Caco-2 (cell line): ENCODE measurements around the gene ZNF469. TPM values are rescaled to one million over a fixed set of nuclear protein-coding genes. Genes with fewer than 3 reads are reported as not detected.

Experiments
- BruUV-seq: library from RNA; stranded (reverse); fragments of 400-500 nt; replicated peaks from 2 replicates; lab custom pipeline; 2021; lab: Mats Ljungman, UMichigan
- CTCF ChIA-PET: fragments of 300-600 bp; sonication (Branson Sonifier 250); formaldehyde crosslinking; loops from one replicate; lab custom pipeline; 2022; ENCODE audit warnings: antibody characterized with exemption; lab: Charles Lee
- POLR2A ChIA-PET: fragments of 300-600 bp; sonication (Branson Sonifier 250); formaldehyde crosslinking; loops from one replicate; lab custom pipeline; 2022; ENCODE audit warnings: antibody characterized with exemption; lab: Charles Lee
- DNase-seq, 2 experiments: peaks; one replicate each; pipeline versions ENCODE4 v3.0.0 to v3.0.0-alpha.2; 2020 to 2022
- H3K27me3 ChIP-seq: replicated peaks from 2 replicates; pipeline ENCODE4 v1.6.0; 2011; ENCODE audit warnings: low read length; ENCODE audit not compliant: control insufficient read depth, insufficient read depth
- H3K36me3 ChIP-seq: 2 replicates; pipeline ENCODE4 v1.5.1; 2011; ENCODE audit warnings: low read length; ENCODE audit not compliant: control insufficient read depth, insufficient read depth
- H3K4me1 ChIP-seq: fragments of 250-450 bp; sonication (Bioruptor Pico); 2 replicates; pipeline ENCODE4 v1.5.1; 2020; ENCODE audit warnings: mild to moderate bottlenecking
- H3K4me3 ChIP-seq: 2 replicates; pipeline ENCODE4 v1.5.1; 2011; ENCODE audit warnings: low read depth, mild to moderate bottlenecking, control low read depth, low read length
- H3K9me3 ChIP-seq: fragments of 250-450 bp; sonication (Bioruptor Pico); 2 replicates; pipeline ENCODE4 v1.5.1; 2020; ENCODE audit warnings: mild to moderate bottlenecking, moderate library complexity
- H3K27ac Mint-ChIP-seq: one replicate; pipeline ENCODE4 v1.8.0; 2022; ENCODE audit warnings: mixed read lengths; ENCODE audit not compliant: unreplicated experiment
- H3K27me3 Mint-ChIP-seq: one replicate; pipeline ENCODE4 v1.8.0; 2022; ENCODE audit warnings: mixed read lengths; ENCODE audit not compliant: insufficient read depth, unreplicated experiment
- H3K36me3 Mint-ChIP-seq: one replicate; pipeline ENCODE4 v1.8.0; 2022; ENCODE audit warnings: mild to moderate bottlenecking, mixed read lengths; ENCODE audit not compliant: insufficient read depth, unreplicated experiment
- H3K4me1 Mint-ChIP-seq: one replicate; pipeline ENCODE4 v1.8.0; 2022; ENCODE audit warnings: low read depth, mixed read lengths; ENCODE audit not compliant: unreplicated experiment
- H3K4me3 Mint-ChIP-seq: one replicate; pipeline ENCODE4 v1.8.0; 2022; ENCODE audit warnings: mild to moderate bottlenecking, moderate library complexity, mixed read lengths; ENCODE audit not compliant: unreplicated experiment
- H3K9me3 Mint-ChIP-seq: one replicate; pipeline ENCODE4 v1.8.0; 2022; ENCODE audit warnings: mixed read lengths; ENCODE audit not compliant: unreplicated experiment
- CTCF ChIP-seq, 2 experiments: fragments of 200-600 bp in 1 of 2; IDR thresholded peaks; 1 replicate in 1 of 2; 2 replicates in 1 of 2; pipeline versions ENCODE4 v1.5.1 to v1.8.0; 2011 to 2022; ENCODE audit warnings: antibody characterized with exemption in 1 of 2, control low read depth in 1 of 2, inconsistent platforms in 1 of 2, low read depth in 1 of 2, low read length in 1 of 2, mild to moderate bottlenecking in 1 of 2, moderate library complexity in 1 of 2; ENCODE audit not compliant: insufficient read depth in 1 of 2, severe bottlenecking in 1 of 2, unreplicated experiment in 1 of 2
- intact Hi-C: fragments of 100-400 bp; cut with micrococcal nuclease; formaldehyde crosslinking; loops from one replicate; pipeline ENCODE4 v1.10.0; 2022; ENCODE audit not compliant: unreplicated experiment
- total RNA-seq: library from RNA; stranded (reverse); gene quantifications from 2 replicates; pipeline ENCODE4 v1.2.3, GENCODE V29; 2022

ZNF469 gene
- total RNA-seq, 1 experiment from 2014 or later = 0.07 TPM

GRCh38 chr16:88411951-88412576, 29.3 kb downstream of the ZNF469 start:
- no peaks in the 10 kb centered on the region for H3K4me1 Mint-ChIP-seq
- POLR2A ChIA-PET = no interaction called here
- no peaks in the 10 kb centered on the region for H3K4me1 ChIP-seq
- H3K9me3 Mint-ChIP-seq = no peaks in the 10 kb centered on the region
- intact Hi-C loops = no loop called here
- H3K27ac Mint-ChIP-seq = no peak overlapping the region
- no peak for TF ChIP-seq CTCF (IDR thresholded peaks at IDR 0.05; ENCODE audit: insufficient read depth in 1 of 2, low read depth in 1 of 2, low read length in 1 of 2, severe bottlenecking in 1 of 2, unreplicated experiment in 1 of 2)
- CTCF ChIA-PET = no interaction called here
- no peak overlapping the region for H3K4me3 ChIP-seq
- no peak overlapping the region for H3K4me3 Mint-ChIP-seq
- H3K36me3 ChIP-seq = no peaks in the 10 kb centered on the region
- no peak for DNase-seq
- H3K36me3 Mint-ChIP-seq = no peaks in the 10 kb centered on the region
- no peaks in the 10 kb centered on the region for H3K9me3 ChIP-seq
- no TSS peak for BruUV-seq
- H3K27me3 ChIP-seq = no peaks in the 10 kb centered on the region
- H3K27me3 Mint-ChIP-seq = no peaks in the 10 kb centered on the region

GRCh38 chr16:88412766-88413165, 30.0 kb downstream of the ZNF469 start:
- Histone ChIP-seq H3K4me1 (no peaks in the 10 kb centered on the region), H3K36me3 (no peaks in the 10 kb centered on the region), H3K4me3 (no peak overlapping the region), H3K9me3 (no peaks in the 10 kb centered on the region), H3K27me3 (no peaks in the 10 kb centered on the region)
- no peak for TF ChIP-seq CTCF (IDR thresholded peaks at IDR 0.05; ENCODE audit: insufficient read depth in 1 of 2, low read depth in 1 of 2, low read length in 1 of 2, severe bottlenecking in 1 of 2, unreplicated experiment in 1 of 2)
- no peaks in the 10 kb centered on the region for H3K36me3 Mint-ChIP-seq
- H3K4me3 Mint-ChIP-seq = no peak overlapping the region
- no peaks in the 10 kb centered on the region for H3K27me3 Mint-ChIP-seq
- H3K9me3 Mint-ChIP-seq = no peaks in the 10 kb centered on the region
- DNase-seq = no peak
- no peaks in the 10 kb centered on the region for H3K4me1 Mint-ChIP-seq
- no peak overlapping the region for H3K27ac Mint-ChIP-seq
- intact Hi-C loops = no loop called here
- CTCF ChIA-PET = no interaction called here
- POLR2A ChIA-PET = no interaction called here
- no TSS peak for BruUV-seq

GRCh38 chr16:88413231-88413630, 30.5 kb downstream of the ZNF469 start:
- H3K9me3 Mint-ChIP-seq = no peaks in the 10 kb centered on the region
- no peaks in the 10 kb centered on the region for H3K4me1 Mint-ChIP-seq
- Histone ChIP-seq H3K4me3 (no peak overlapping the region), H3K36me3 (no peaks in the 10 kb centered on the region), H3K9me3 (no peaks in the 10 kb centered on the region), H3K27me3 (no peaks in the 10 kb centered on the region), H3K4me1 (no peaks in the 10 kb centered on the region)
- no peak for DNase-seq
- BruUV-seq = no TSS peak
- no peak overlapping the region for H3K27ac Mint-ChIP-seq
- no peaks in the 10 kb centered on the region for H3K36me3 Mint-ChIP-seq
- H3K27me3 Mint-ChIP-seq = no peaks in the 10 kb centered on the region
- TF ChIP-seq CTCF (IDR thresholded peaks at IDR 0.05; ENCODE audit: insufficient read depth in 1 of 2, low read depth in 1 of 2, low read length in 1 of 2, severe bottlenecking in 1 of 2, unreplicated experiment in 1 of 2) = no peak
- H3K4me3 Mint-ChIP-seq = no peak overlapping the region
- intact Hi-C loops = no loop called here
- CTCF ChIA-PET = no interaction called here
- POLR2A ChIA-PET = no interaction called here
